Epithelial cell of proximal tubule (primary cell): Measurements from ENCODE around the gene KSR1. TPM values are rescaled to one million over a fixed set of nuclear protein-coding genes. Genes with fewer than 3 reads are reported as not detected.

ENCODE experiments used
- DNase-seq: peaks from one replicate; pipeline ENCODE4 v3.0.0-alpha.2; 2011; ENCODE audit warnings: low read depth
- H3K4me3 ChIP-seq: 2 replicates; pipeline ENCODE4 v1.5.1; 2011; ENCODE audit warnings: low read depth, mild to moderate bottlenecking, low read length
- CTCF ChIP-seq: conservative IDR thresholded peaks from 2 replicates; pipeline ENCODE4 v1.5.1; 2012; ENCODE audit warnings: low read depth, mild to moderate bottlenecking, low read length
- total RNA-seq: library from RNA; depleted of rRNA; stranded (reverse); fragments of >200 nt; gene quantifications from 2 replicates; pipeline ENCODE4 v1.2.3, GENCODE V29; 2015

The KSR1 gene
- total RNA-seq, 1 donor from 2014 or later, result 19.9 TPM

DNA sequence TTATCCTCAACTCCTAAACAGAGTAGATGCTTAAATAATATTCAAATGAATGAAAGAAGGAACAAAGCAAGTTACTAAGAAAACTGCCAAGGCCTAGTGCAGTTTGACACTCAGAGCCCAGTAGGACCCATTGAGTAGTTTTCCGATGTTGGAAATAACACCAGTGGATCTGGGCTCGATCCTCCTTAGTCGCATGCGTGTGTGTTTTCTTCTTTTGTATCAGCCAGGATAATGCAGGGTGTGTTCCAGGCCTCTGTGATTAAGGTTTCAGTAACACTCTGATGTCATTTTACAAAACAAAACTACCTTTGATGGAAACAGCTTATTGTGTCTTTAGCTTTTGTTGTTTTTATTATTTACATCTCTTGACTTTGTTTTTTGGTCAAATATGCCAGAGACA lies 24.5 kb downstream of the KSR1 start:
- DNase-seq, result no peak
- no peak overlapping the region for H3K4me3 ChIP-seq
- no peak for TF ChIP-seq CTCF

DNA sequence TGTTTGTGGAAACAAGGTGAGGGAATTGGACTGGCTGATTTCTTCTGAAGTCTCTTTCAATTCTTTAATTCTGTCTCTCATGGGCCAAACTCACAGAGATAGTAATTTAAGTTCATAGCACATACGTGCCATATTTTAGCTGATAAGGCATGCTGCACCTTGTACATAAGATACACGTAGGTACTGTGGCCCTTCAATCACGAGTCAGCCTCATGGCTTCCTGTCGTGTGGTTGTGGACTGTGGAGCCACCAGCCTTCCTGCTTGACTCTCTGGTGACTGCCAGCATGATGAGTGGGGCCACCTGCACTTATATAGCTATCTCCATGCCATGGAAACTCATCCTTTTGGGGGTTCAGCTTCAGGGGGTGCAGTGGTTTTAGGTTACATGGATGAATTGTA lies 25.1 kb downstream of the KSR1 start:
- H3K4me3 ChIP-seq, result no peak overlapping the region
- no peak for DNase-seq
- TF ChIP-seq CTCF, result no peak

DNA sequence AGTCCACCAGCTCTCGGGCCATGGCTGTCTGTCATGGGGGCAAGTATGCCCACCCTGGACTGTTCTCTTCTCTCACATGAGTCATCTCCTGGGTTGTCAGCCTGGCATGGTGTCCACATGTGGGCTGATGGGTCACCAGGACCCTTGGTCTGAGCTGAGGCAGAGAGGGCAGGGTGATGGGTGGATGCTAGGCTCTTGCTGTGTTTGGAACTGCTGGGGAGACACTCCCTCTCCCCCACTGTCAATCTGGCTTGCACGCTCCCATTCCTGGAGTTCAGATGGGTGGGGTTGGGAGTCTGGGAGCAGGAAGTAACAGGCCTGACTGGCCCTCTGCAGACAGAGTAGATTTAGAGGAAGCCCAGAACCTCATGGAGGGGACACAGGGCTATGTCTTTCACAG lies 28.9 kb downstream of the KSR1 start:
- DNase-seq, result no peak
- no peak for TF ChIP-seq CTCF
- no peak overlapping the region for H3K4me3 ChIP-seq

DNA sequence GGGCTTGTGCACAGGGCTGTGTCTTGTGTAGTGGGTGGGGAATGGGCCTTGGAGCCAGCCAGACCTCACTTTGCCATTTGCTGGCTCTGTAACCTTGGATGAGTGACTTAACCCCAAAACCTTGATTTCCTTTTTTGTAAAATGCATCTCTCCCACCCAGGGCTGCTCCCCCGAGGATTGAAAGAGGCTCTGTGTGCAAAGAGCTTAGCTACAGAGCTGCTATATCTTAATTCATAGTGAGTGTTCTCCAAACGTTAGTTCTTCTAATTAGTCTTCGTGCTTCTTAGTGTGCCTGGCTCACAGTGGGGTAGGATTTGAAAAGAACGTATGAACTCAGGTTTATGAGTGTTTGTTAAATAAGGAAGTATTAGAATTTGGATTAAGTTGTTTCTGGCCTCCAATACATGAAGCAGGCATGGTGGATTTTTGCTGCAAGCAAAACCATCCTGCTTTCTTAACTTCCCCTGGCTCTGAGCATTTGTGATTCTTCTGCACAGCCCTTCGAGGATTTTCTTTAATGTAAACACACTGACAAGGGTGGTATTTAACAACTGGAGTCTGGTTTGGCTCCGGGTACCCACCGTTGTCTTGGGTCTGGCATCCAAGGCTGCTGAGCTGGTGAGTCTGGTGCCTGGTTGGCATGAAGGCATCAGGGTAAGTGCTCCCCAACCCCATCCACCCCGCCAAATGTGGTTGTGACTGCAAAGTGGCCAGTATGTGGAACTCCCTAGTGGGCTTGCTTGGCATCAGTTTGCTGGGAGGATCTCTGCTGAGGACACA lies 29.7 kb downstream of the KSR1 start:
- TF ChIP-seq CTCF, result no peak
- DNase-seq, result no peak
- H3K4me3 ChIP-seq, result no peak overlapping the region

GRCh38 chr17:27486741-27487140 lies 30.5 kb downstream of the KSR1 start:
- no peak overlapping the region for H3K4me3 ChIP-seq
- DNase-seq, result no peak
- no peak for TF ChIP-seq CTCF

DNA sequence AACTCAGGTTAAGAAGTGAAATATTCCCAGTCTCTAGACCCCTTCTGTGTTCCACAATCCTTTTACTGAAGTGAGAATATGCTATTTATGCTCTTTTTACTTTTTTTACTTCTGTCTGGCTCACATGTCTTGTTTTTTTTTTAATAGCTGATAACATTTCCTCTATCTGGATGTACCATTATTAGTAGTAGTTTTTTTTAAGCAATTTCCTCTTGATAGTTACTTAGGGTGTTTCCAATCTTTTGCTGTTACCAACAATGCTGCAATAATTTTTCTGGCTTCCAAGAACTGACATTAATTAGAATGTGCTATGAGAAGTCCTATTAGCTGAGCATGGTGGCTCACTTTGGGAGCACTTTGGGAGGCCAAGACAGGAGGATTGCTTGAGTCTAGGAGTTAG lies 32.0 kb downstream of the KSR1 start:
- no peak overlapping the region for H3K4me3 ChIP-seq
- DNase-seq, result no peak
- TF ChIP-seq CTCF, result no peak
